GM10847 (cell line): Measurements from ENCODE around the gene NBEAL2.

Source experiments
- POLR2A ChIP-seq: IDR thresholded peaks from 2 replicates; pipeline ENCODE4 v1.6.1; 2011; ENCODE audit not compliant: insufficient read length; ENCODE audit errors: extremely low read depth

NBEAL2 gene

DNA sequence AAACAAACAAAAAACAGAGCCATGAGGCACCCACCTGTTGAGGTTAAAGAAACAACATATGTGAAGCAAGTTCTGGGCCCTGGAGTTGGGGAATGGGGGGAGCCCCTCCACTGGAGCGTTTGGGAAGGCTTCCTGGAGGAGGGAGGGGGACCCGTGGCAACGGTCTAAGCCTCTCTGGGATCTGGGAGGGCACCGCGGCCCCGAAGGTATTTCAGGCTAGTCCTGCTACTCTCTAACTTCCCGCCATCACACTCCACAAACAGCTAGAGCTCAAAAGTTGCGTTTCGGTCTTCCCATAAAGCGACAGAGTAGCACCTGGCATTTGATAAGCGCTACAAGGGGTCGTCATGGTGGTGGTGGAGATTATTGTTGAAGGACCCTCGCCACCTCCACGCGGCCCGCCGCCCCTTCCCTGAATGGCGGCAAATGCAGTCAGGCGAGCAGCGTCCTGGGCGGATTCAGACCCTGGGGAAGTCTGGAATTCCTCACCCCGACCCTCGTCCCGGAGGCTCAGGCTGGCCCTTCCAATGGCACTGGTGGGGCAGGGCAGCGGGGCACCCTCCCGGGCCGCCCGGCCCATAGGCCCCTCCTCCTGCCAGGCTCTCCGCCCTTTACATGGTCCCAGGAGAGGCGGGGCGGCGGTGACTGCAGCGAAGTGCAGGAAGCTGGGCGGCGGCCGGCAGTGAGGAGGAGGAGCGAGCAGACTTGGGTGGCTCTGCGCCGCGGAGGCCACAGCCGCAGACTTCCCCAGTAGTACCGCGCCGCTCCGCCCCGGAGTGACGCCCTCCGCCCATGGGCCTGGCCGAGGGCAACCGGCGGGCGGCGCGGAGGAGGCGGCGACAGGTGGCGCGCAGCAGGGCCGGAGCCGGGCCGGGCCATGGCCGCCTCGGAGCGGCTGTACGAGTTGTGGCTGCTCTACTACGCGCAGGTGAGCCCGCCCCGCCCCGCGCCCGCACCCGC is at the start of gene NBEAL2:
TSS of gene NBEAL2 (plus strand) at position 682 of the 960 bp plus-strand sequence. CDS start at position 878, 196 bp downstream.
- TF ChIP-seq POLR2A, result peak; percentile 65

DNA sequence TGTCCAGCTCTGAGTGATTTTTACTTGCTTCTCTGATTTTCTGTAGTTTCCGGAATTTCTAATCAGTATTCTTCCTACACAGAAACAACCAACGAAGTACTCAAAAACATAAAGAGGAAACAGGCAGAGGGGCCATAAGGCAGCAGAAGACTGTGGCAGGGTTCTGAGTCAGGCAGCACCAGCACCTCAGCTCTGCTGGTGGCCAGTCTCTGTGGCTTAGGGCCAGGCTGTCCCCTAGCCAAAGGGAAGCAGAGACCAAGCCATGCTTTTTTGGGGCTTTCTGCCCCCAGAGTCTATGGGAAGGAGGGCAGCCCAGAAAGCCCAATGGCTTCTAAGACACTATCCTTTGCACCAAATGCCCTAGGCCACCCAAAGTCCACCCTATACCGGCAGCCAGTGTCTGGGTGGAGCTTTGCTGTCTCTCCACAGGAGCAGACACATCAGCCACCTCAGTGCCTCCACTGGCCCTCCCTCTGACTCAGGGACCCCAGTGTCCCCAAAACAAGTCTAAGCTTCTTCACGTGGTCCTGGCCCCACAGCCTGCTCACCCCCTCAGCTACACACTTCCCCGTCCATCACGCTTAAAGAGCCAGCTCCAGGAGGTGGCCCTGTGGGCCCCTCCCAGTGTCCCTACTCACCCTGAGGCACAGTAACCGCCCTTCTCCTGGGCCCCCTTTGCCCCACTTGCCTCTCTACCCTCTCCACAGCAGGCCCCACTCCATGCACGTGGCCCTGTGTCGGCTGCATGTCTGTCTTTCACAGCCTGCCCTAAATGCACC is 49.1 kb upstream of the NBEAL2 start:
- TF ChIP-seq POLR2A, result no peak

DNA sequence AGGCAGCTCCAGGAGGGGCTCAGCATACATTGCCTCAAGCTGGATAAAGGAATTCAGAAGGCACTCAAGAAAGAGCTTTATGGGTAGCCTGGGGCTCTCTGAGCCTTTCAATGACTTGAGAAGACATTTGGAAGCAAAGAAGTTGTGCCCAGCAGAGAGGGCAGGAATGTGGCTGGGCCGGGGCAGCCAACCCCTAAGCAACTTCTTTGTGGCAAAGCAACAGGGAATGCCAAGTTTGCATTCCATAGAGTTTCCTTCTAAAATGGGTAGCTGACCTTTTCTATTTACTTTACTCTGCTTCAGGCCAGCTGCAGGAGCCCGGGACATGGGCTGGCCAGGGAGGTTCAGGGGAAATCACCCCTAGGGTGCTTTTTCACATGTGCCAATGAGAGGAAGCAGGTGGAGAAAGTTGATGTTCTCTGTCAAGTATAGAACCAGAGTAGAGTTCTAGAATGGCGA is 48.5 kb upstream of the NBEAL2 start:
- no peak for TF ChIP-seq POLR2A

GRCh38 chr3:46931631-46932331 is 47.7 kb upstream of the NBEAL2 start:
- TF ChIP-seq POLR2A, result no peak

- TF ChIP-seq POLR2A, result no peak
Observed at GRCh38 chr3:46932455-46933225, 46.8 kb upstream of the NBEAL2 start.

GRCh38 chr3:46933261-46933660 is 46.2 kb upstream of the NBEAL2 start:
- TF ChIP-seq POLR2A, result no peak

- no peak for TF ChIP-seq POLR2A
Observed at GRCh38 chr3:46934072-46934471, 45.4 kb upstream of the NBEAL2 start.

DNA sequence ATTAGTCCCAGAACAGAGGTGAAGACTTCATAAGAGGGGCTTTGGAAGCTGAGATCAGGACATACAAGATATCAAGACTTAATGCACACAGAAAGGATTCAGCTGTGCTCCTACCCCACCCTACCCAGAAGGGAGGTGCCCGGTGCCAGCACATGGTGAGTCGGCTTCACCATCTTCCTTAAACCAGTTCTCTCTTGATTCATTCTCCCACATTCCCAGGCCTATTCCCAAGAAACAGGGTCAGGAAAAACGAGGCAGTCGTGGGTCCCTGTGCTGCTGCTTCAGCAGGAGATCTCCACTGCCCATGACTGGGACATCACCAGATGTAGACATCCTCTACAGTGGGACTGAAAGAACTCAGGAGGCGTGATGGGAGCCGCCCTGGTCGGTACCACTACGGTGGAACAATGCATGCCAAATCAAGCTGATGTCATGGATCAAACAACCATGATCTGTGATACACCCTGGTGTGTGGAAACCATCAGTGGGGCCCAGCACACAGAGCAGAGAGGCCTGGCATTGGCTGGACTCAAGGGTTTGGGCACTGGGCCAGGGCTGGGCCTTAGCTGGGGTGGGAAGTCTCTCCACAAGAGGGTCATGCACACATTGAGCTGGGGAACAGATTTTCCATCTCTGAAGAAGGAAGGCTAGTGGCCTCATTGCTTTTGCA is 44.8 kb upstream of the NBEAL2 start:
- no peak for TF ChIP-seq POLR2A

DNA sequence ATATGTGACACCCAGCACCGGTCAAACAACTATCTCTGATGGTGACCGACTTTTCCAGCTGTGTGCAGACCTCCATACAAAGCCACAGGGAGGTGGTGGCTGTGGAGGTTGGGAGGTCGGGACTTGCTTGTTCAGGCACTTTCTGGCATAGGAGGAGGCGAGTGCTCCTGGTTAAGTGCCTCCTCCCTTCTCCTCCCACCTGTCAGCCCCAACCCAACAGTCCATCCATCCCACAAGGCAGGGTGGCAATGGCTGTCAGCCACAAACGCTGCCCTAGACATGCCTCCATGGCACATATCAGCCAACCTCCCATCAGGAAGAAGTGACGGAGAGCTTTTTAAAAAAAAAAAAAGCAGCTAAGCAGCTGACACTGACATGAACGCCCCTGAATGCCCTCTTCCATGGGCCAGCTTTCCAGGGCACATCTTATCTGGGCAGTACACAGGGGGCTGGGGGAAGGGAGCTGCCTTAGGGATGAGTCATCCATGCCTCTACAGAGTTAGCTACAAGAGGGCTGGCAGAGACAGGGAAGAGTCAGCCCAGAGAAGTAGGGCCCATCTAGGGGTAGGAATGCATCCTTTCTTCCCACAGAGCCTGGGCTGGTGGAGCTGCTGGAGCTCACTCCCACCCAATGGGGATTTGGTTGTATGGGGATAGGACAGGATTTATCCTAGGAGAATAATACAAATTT is 44.2 kb upstream of the NBEAL2 start:
- no peak for TF ChIP-seq POLR2A

DNA sequence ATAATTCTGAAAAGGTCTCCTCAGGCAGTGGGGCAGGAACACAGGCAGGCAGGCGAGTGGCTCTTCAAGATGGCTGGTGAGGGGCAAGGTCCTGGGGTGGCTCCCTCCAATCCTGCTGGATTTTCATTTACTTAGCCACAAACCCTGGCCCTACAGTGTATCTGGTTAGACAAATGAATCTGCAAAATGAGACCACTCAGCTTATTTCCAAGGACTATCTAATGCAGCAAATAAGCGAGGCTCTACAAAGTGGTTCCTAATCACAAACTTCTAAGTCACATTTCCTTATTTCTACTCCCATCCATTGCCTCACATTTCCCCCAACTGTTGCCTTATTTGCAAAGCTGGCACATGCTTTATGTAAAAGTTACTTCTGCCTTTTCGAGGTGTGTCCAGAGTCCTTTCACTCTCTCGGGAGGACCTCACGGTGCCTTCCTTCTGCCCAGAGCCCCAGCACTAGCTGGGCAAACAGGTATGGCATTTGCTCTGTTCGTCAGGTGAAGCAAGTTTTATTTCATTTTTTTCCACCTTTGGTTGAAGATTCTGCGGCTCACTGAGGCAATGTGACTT is 43.4 kb upstream of the NBEAL2 start:
- TF ChIP-seq POLR2A, result no peak

GRCh38 chr3:46936733-46937250 is 42.7 kb upstream of the NBEAL2 start:
- TF ChIP-seq POLR2A, result no peak

DNA sequence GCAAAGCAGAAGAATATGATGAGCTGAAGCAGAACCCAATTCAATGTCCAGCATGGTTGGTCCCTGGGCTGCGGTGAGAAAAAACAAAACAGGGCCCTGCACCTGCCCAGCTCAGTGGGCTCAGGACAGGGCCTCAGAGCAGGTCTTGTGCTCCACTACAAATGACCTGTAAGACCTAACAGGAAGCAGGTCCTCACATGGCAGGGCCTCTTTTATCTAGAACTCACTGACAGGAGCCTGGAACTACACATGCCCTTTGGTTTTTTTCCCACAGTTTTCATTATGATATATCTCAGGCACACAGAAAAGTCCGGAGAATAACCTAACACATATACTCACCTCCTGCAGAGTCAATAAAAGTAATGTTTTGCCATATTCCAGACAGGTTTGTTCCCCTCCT is 41.3 kb upstream of the NBEAL2 start:
- no peak for TF ChIP-seq POLR2A

- no peak for TF ChIP-seq POLR2A
Observed at GRCh38 chr3:46939578-46940445, 39.7 kb upstream of the NBEAL2 start.
